PC-9 (cell line): ENCODE measurements around the gene ECSCR. TPM values are rescaled to one million over a fixed set of nuclear protein-coding genes. Genes with fewer than 3 reads are reported as not detected.

Experiments
- BruUV-seq: library from RNA; stranded (reverse); fragments of 400-500 nt; replicated peaks from 2 replicates; lab custom pipeline; 2021; lab: Mats Ljungman, UMichigan
- CTCF ChIA-PET: fragments of 300-600 bp; sonication (Branson Sonifier 250); formaldehyde crosslinking; loops from one replicate; lab custom pipeline; 2022; ENCODE audit warnings: antibody characterized with exemption; lab: Charles Lee
- POLR2A ChIA-PET: fragments of 300-600 bp; sonication (Branson Sonifier 250); formaldehyde crosslinking; loops from one replicate; lab custom pipeline; 2022; ENCODE audit warnings: antibody characterized with exemption; ENCODE audit not compliant: unreplicated experiment; lab: Charles Lee
- DNase-seq, 2 experiments: peaks; one replicate each; pipeline versions ENCODE4 v3.0.0 to v3.0.0-alpha.2; 2015 to 2022; ENCODE audit warnings: mixed read lengths in 1 of 2
- H2AFZ ChIP-seq: fragments of 200-600 bp; sonication (generic); 2 replicates; pipeline ENCODE4 v1.8.1; 2017; ENCODE audit warnings: antibody characterized with exemption
- H3F3A ChIP-seq: fragments of 200-600 bp; sonication (generic); 2 replicates; pipeline ENCODE4 v1.8.1; 2017; ENCODE audit warnings: antibody characterized with exemption, mild to moderate bottlenecking, low read depth; ENCODE audit not compliant: insufficient read depth
- H3K27ac ChIP-seq: fragments of 200-600 bp; sonication (generic); 2 replicates; pipeline ENCODE4 v1.6.1; 2016; ENCODE audit warnings: mixed run types
- H3K27me3 ChIP-seq: fragments of 200-600 bp; sonication (generic); 2 replicates; pipeline ENCODE4 v1.6.1; 2016; ENCODE audit warnings: low read depth, mixed run types; ENCODE audit not compliant: insufficient read depth
- H3K36me3 ChIP-seq: fragments of 200-600 bp; sonication (generic); 2 replicates; pipeline ENCODE4 v1.6.1; 2016; ENCODE audit warnings: low read depth, mixed run types
- H3K4me1 ChIP-seq: fragments of 200-600 bp; sonication (generic); replicated peaks from 2 replicates; pipeline ENCODE4 v1.6.1; 2016; ENCODE audit warnings: mixed run types; ENCODE audit not compliant: insufficient read depth
- H3K4me2 ChIP-seq: fragments of 200-600 bp; sonication (generic); 2 replicates; pipeline ENCODE4 v1.6.1; 2017; ENCODE audit warnings: mixed run types
- H3K4me3 ChIP-seq: fragments of 200-600 bp; sonication (generic); 2 replicates; pipeline ENCODE4 v1.6.1; 2016; ENCODE audit warnings: mixed run types
- H3K79me2 ChIP-seq: fragments of 200-600 bp; sonication (generic); 2 replicates; pipeline ENCODE4 v1.6.1; 2017; ENCODE audit warnings: low read depth, mixed run types
- H3K9me2 ChIP-seq: fragments of 200-600 bp; sonication (generic); 2 replicates; pipeline ENCODE4 v1.8.1; 2017; ENCODE audit warnings: mild to moderate bottlenecking; ENCODE audit not compliant: insufficient read depth
- H3K9me3 ChIP-seq: fragments of 200-600 bp; sonication (generic); 2 replicates; pipeline ENCODE4 v1.8.1; 2016; ENCODE audit warnings: low read depth; ENCODE audit not compliant: insufficient read depth
- H4K20me1 ChIP-seq: fragments of 200-600 bp; sonication (generic); 2 replicates; pipeline ENCODE4 v1.8.1; 2017; ENCODE audit not compliant: insufficient read depth
- CTCF ChIP-seq: fragments of 200-600 bp; sonication (generic); conservative IDR thresholded peaks from 2 replicates; pipeline ENCODE4 v1.6.1; 2017; ENCODE audit warnings: mixed run types, antibody characterized with exemption, mild to moderate bottlenecking, moderate library complexity
- EZH2 ChIP-seq: fragments of 200-600 bp; sonication (generic); IDR thresholded peaks from 2 replicates; pipeline ENCODE4 v1.8.0; 2017; ENCODE audit warnings: antibody characterized with exemption, low read depth
- intact Hi-C: fragments of 100-400 bp; cut with micrococcal nuclease; formaldehyde crosslinking; loops from one replicate; pipeline ENCODE4 v1.10.0; 2022; ENCODE audit not compliant: unreplicated experiment
- total RNA-seq: library from RNA; stranded (reverse); gene quantifications from 2 replicates; pipeline ENCODE4 v1.2.3, GENCODE V29; 2021

The ECSCR gene
- total RNA-seq, 1 experiment from 2014 or later = not detected

- Histone ChIP-seq H3K9me2 (no peaks in the 10 kb centered on the region), H3K36me3 (no peaks in the 10 kb centered on the region), H3F3A (peaks cover 8% of the 10 kb centered on the region; the same call in 1 of the 2 replicates), H3K4me3 (no peak overlapping the region), H3K27me3 (no peaks in the 10 kb centered on the region), H3K9me3 (no peaks in the 10 kb centered on the region), H3K27ac (no peak overlapping the region), H3K4me2 (no peak overlapping the region), H3K4me1 (peaks cover 15% of the 10 kb centered on the region), H2AFZ (no peak overlapping the region), H4K20me1 (no peaks in the 10 kb centered on the region), H3K79me2 (no peaks in the 10 kb centered on the region)
- POLR2A ChIA-PET = no interaction called here
- TF ChIP-seq EZH2 = no peak
- TF ChIP-seq CTCF = no peak
- CTCF ChIA-PET = no interaction called here
- intact Hi-C loops = no loop called here
- BruUV-seq = no TSS peak
- no peak for DNase-seq
Observed at GRCh38 chr5:139407517-139407916, 55.0 kb downstream of the ECSCR start.

- Histone ChIP-seq H4K20me1 (no peaks in the 10 kb centered on the region), H3K4me2 (no peak overlapping the region), H3K27me3 (no peaks in the 10 kb centered on the region), H3K27ac (no peak overlapping the region), H3K4me3 (no peak overlapping the region), H3F3A (peaks cover 8% of the 10 kb centered on the region; the same call in 1 of the 2 replicates), H3K9me2 (no peaks in the 10 kb centered on the region), H3K9me3 (no peaks in the 10 kb centered on the region), H3K79me2 (no peaks in the 10 kb centered on the region), H3K36me3 (no peaks in the 10 kb centered on the region), H3K4me1 (peaks cover 15% of the 10 kb centered on the region), H2AFZ (no peak overlapping the region)
- DNase-seq = no peak
- TF ChIP-seq CTCF = no peak
- TF ChIP-seq EZH2 = no peak
- intact Hi-C loops = no loop called here
- no TSS peak for BruUV-seq
- ChIA-PET POLR2A (no interaction called here), CTCF (interaction anchor here (0.8 kb wide), 1 partner anchor 16 kb away, joined by 3 read pairs; no protein-coding TSS in a partner anchor)
Observed at GRCh38 chr5:139406963-139407362, 55.6 kb downstream of the ECSCR start.

GRCh38 chr5:139404484-139404840 lies 58.1 kb downstream of the ECSCR start:
- intact Hi-C loops = no loop called here

More at GRCh38 chr5:139404484-139404840, 58.1 kb downstream of the ECSCR start:
- Histone ChIP-seq H3K4me2 (peak overlapping the region; percentile 95), H2AFZ (peak overlapping the region; percentile 76), H4K20me1 (no peaks in the 10 kb centered on the region), H3K9me2 (no peaks in the 10 kb centered on the region), H3K27ac (peak overlapping the region; percentile 78), H3F3A (peaks cover 8% of the 10 kb centered on the region; the same call in 1 of the 2 replicates), H3K4me3 (peak overlapping the region; percentile 67; the same call in 1 of the 2 replicates), H3K36me3 (no peaks in the 10 kb centered on the region), H3K79me2 (no peaks in the 10 kb centered on the region), H3K9me3 (no peaks in the 10 kb centered on the region), H3K27me3 (no peaks in the 10 kb centered on the region), H3K4me1 (peaks cover 15% of the 10 kb centered on the region)
- no peak for DNase-seq
- ChIA-PET CTCF (no interaction called here), POLR2A (no interaction called here)
- BruUV-seq = TSS peak; percentile 82
- no peak for TF ChIP-seq CTCF
- no peak for TF ChIP-seq EZH2
